ENCODE data around the gene HYAL1.

The HYAL1 gene

DNA sequence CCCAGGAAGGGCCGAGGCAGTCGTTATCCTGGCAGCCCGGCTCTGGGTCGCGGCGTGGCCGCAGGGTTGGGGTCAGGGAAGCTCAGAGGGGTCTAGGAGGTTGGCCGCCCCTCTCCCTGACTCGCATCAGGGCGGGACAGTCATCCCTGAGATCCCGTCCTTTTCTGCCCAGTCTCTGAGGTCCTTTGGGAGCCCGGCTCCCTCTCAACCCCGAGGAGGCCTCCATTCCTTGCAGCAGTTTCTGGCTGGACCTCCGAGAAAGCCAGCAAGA is 18.7 kb upstream of the HYAL1 start:
- TF ChIP-seq, protein P1, sequence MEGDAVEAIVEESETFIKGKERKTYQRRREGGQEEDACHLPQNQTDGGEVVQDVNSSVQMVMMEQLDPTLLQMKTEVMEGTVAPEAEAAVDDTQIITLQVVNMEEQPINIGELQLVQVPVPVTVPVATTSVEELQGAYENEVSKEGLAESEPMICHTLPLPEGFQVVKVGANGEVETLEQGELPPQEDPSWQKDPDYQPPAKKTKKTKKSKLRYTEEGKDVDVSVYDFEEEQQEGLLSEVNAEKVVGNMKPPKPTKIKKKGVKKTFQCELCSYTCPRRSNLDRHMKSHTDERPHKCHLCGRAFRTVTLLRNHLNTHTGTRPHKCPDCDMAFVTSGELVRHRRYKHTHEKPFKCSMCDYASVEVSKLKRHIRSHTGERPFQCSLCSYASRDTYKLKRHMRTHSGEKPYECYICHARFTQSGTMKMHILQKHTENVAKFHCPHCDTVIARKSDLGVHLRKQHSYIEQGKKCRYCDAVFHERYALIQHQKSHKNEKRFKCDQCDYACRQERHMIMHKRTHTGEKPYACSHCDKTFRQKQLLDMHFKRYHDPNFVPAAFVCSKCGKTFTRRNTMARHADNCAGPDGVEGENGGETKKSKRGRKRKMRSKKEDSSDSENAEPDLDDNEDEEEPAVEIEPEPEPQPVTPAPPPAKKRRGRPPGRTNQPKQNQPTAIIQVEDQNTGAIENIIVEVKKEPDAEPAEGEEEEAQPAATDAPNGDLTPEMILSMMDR (conservative IDR thresholded peaks at IDR 0.05; ENCODE audit: low read length), result no peak
- no peak for DNase-seq (ENCODE audit: low read depth)
- H3K4me3 ChIP-seq (ENCODE audit: low read length), result peak overlapping the region; percentile 71

DNA sequence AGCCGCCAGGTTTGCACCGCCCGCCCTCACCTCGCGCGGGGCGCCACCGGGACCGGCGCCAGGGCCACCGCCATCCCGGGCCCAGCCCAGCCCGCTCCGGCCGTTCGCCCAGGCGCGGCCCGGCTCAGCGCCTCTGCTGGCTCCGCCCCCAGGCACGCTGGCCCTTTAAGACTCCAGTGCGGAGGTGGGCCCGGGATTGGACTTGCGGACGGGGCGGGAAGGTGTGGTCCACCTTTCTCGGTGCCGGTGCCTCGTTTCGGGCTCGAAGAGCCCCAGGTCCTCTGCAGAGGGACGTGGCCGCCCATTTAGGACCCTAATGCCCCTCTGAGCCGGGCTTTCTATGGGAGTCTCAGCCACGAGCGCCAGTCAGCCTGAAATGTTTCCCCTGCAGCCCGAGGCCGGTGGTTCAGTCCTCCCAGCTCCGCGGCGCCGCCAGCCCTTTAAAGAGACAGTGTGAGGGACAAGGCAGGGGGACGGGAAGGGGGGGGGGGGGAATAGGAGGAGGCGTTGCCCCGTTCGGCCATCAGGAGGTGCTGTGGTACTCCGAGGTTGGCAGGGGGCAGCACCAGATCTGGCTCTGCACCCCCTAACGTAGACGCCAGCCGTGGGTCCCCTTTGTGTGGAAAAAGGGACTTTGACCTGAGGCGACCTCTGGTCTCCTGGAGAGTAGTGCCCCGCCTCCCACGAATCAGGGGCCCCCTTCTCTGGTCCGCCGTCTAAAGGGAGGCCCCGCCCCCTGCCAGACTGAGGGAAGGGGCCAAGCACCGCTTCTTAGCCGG is 18.2 kb upstream of the HYAL1 start:
- TF ChIP-seq, protein P1 (conservative IDR thresholded peaks at IDR 0.05; ENCODE audit: low read length), result peak; percentile 42
- DNase-seq (ENCODE audit: low read depth), result peak; percentile 84
- peak overlapping the region; percentile 71 for H3K4me3 ChIP-seq (ENCODE audit: low read length)

DNA sequence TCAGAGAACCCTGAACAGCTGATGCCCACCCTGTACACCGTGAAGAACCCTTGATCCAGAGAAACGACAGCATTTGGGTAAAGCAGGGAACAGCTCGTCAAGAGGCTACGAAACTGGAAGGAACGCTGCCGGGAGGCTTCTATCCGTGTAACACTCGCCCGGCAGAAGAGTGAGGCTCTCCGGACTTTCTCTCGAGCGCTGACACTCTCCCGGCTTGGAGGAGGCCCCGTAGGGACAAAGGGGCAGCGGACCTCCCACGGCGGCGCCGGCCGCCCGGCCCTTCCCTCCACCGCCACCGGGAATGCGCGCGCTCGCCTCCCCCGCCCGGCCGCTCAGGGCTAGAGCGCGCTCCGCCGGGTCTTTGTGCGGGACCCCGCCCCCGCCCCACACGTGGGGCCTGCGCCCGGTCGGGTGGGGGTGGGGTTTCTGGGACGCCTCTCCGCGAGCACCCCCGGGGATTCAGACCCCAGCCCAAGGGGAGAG is 17.5 kb upstream of the HYAL1 start:
- H3K4me3 ChIP-seq (ENCODE audit: low read length), result peak overlapping the region; percentile 71
- TF ChIP-seq, protein P1 (conservative IDR thresholded peaks at IDR 0.05; ENCODE audit: low read length), result no peak
- peak; percentile 50 for DNase-seq (ENCODE audit: low read depth)

DNA sequence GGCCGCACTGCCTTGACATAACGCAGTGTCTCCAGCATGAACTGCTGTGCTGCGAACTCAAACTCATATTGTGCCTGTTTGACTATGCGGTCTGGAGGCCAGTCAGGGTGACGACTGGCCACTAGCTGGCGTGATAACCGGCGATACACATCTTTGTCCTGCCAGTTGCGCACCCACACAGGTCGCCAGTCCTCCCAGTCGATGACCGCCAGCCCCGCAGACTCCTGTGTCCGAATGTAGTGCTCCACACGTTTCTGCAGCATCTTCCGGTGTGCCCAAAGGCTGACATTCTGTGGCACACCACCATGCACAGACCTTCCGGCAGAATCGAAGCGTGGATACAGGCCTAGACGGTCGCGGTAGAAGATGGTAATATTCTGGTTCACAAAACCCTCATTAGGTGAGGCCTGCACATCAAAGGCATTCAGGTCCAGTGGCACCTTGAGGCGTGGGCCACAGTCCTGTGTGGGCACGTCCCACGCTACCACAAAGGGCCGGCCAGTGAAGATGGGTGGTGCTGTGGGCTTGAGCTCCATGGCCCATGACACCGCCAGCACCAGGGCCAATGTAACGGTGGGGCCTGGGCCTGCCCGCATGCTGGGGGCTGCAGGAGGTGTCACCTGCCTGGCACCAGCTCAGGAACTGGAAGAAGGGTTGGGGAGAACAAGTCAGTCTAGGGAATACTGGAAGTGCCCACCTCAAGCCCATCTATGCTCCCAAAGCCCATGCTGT is 16.7 kb upstream of the HYAL1 start:
- H3K4me3 ChIP-seq (ENCODE audit: low read length), result peak overlapping the region; percentile 71
- DNase-seq (ENCODE audit: low read depth), result no peak
- TF ChIP-seq, protein P1 (conservative IDR thresholded peaks at IDR 0.05; ENCODE audit: low read length), result no peak

DNA sequence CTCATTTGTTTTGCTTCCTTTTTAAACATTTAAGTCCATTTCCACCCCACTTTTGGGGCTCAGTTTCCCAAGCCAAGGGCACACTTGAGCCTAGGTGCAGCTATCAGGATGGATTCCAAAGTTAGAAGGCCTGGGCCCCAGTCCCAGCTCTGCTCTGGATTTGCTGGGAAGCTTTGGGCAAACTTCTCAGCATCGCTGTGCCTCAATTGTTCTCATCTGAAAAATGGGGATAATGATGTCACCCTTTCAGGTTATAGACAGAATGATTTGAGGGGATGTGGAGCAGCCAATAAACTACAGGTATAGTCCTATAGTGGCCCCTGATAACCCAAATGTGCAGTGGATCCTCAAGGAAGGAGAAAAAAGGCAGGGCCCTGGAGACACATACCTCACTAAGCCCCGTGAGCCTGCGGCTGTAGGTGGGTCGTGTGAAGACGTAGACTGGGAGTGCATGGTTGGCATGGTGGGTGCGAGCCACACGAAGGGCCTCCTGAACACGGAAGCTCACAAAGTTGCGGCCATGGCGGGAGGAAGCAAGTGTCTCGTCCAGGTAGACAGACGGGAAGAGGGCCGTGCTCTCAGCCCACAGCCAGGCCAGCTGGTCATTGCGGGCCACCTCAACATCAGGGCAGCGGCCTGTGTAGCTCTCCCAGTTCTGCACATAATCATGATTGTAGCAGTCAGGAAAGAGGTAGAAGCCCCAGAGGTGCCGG is 16.0 kb upstream of the HYAL1 start:
- TF ChIP-seq, protein P1 (conservative IDR thresholded peaks at IDR 0.05; ENCODE audit: low read length), result no peak
- H3K4me3 ChIP-seq (ENCODE audit: low read length), result no peak overlapping the region
- no peak for DNase-seq (ENCODE audit: low read depth)

DNA sequence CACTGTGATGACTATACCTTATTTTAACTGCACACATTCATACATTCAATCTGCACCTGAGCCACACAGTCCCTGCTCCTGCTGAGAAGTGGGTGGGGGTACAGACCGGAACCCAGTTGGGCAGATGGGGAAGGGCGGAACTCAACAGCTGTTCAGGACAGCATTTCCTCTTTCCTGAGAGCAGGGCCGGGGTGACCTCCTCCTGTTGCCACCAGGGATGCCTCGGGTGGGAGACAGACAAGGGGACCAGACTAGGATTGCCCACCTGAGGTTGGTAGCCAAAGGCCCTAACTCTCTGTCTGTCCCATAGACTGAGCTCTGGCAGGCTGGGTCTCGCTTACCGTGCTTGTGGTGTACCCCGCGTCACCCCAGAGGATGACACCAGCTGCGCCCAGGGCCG is 15.2 kb upstream of the HYAL1 start:
- DNase-seq (ENCODE audit: low read depth), result no peak
- TF ChIP-seq, protein P1 (conservative IDR thresholded peaks at IDR 0.05; ENCODE audit: low read length), result no peak
- no peak overlapping the region for H3K4me3 ChIP-seq (ENCODE audit: low read length)

Measured in AG10803 (cell line).